HEK293 (cell line): ENCODE results near the gene GARIN5B.

ENCODE experiments used
- CTCF ChIP-seq: fragments of 450-650 bp; formaldehyde crosslinking; IDR thresholded peaks from 2 replicates; pipeline ENCODE4 v1.5.1; 2016; ENCODE audit warnings: missing biosample characterization, missing genetic modification characterization
- HOXA7 ChIP-seq: sonication (generic); formaldehyde crosslinking; IDR thresholded peaks from 2 replicates; pipeline ENCODE4 v1.8.1; 2022; ENCODE audit warnings: missing genetic modification reagents, borderline replicate concordance
- HOXC10 ChIP-seq: sonication (generic); formaldehyde crosslinking; IDR thresholded peaks from 2 replicates; pipeline ENCODE4 v1.8.1; 2023; ENCODE audit warnings: mild to moderate bottlenecking, missing genetic modification reagents
- PATZ1 ChIP-seq: fragments of 450-650 bp; formaldehyde crosslinking; IDR thresholded peaks from 2 replicates; pipeline ENCODE4 v1.5.1; 2016; ENCODE audit warnings: missing biosample characterization, missing genetic modification characterization
- ZNF529 ChIP-seq: fragments of 450-650 bp; formaldehyde crosslinking; IDR thresholded peaks from 2 replicates; pipeline ENCODE4 v1.5.1; 2017; ENCODE audit warnings: missing genetic modification characterization, missing biosample characterization; ENCODE audit not compliant: insufficient replicate concordance
- ZNF670 ChIP-seq: fragments of 450-650 bp; formaldehyde crosslinking; IDR thresholded peaks from 2 replicates; pipeline ENCODE4 v1.5.1; 2016; ENCODE audit warnings: missing biosample characterization, missing genetic modification characterization, low read depth
- ZNF76 ChIP-seq: fragments of 450-650 bp; formaldehyde crosslinking; IDR thresholded peaks from 2 replicates; pipeline ENCODE4; 2016; ENCODE audit warnings: low read depth, missing biosample characterization, missing genetic modification characterization, borderline replicate concordance

- TF ChIP-seq ZNF529 (tag by site-specific recombination) (no peak), ZNF670 (no peak), HOXA7 (CRISPR knock-in tag) (no peak), PATZ1 (peak; percentile 33; the same call in 1 of the 2 replicates), CTCF (tag by site-specific recombination) (no peak), ZNF76 (tag by site-specific recombination) (no peak), HOXC10 (CRISPR knock-in tag) (no peak)
Observed at GRCh38 chr19:55373993-55374757, 11.1 kb upstream of the GARIN5B start.
